GM10266 (cell line): ENCODE measurements around the gene ASPHD2.

ENCODE experiments used
- DNase-seq: peaks from one replicate; pipeline ENCODE4 v3.0.0; 2012; ENCODE audit errors: extremely low spot score
- TF ChIP-seq, protein P1 (sequence below): IDR thresholded peaks from 2 replicates; pipeline ENCODE4 v1.5.1; 2012; ENCODE audit warnings: mild to moderate bottlenecking, low read depth; ENCODE audit not compliant: control insufficient read depth, insufficient read depth; ENCODE audit errors: missing control alignments

The ASPHD2 gene

DNA sequence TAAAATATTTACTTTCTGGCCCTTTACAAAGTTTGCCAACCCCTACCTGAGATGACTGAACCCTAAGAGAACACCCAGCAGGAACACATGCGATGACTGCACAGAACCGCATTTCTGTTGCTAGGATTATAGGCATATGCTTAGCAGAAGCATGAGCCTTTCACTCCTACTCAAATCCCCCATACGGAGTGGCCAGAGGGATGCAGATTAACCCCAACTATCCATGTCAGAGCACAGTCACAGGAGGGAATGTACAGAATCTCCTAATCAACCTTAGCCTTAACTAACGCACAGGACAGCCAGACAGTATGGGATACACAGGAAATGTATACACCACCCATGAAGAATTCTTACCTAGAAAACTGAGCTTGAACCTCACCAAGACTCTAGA lies 48.3 kb downstream of the ASPHD2 start:
- TF ChIP-seq, protein P1, sequence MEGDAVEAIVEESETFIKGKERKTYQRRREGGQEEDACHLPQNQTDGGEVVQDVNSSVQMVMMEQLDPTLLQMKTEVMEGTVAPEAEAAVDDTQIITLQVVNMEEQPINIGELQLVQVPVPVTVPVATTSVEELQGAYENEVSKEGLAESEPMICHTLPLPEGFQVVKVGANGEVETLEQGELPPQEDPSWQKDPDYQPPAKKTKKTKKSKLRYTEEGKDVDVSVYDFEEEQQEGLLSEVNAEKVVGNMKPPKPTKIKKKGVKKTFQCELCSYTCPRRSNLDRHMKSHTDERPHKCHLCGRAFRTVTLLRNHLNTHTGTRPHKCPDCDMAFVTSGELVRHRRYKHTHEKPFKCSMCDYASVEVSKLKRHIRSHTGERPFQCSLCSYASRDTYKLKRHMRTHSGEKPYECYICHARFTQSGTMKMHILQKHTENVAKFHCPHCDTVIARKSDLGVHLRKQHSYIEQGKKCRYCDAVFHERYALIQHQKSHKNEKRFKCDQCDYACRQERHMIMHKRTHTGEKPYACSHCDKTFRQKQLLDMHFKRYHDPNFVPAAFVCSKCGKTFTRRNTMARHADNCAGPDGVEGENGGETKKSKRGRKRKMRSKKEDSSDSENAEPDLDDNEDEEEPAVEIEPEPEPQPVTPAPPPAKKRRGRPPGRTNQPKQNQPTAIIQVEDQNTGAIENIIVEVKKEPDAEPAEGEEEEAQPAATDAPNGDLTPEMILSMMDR, result no peak

DNA sequence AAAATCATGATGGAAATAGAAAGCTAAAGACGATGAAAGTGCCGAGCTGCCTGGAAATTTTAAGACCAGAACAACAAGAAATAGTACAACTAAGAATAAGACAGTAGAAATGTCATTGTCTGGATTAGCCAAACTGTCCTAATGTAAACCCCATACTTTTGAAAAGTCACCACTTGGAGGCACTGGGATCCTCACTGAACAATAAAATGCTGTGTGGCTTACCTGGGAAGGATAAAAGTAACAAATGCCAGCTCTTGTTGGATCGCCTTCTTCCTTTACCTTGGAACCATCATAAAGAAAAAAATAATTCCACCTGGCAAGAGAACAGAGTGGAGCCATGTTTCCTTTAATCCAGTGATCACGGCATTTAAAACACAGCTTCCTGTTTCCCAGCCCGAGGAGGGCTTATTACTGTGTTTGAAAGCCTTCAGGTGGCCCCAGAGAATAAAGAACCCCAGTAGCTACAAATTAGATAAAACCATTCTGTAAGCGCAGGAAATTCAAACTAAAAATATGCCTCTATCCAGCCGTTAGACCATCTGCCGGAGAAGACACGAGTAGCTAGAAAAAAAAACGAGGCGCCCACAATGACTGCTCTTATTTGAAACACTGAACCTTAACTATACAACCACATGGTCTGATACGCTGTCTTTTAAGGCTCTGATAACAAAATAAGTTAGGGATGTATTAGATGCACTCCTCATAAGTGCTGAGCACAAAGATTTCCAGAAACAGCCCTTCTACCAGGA lies 50.2 kb downstream of the ASPHD2 start:
- TF ChIP-seq, protein P1, result no peak
- no peak for DNase-seq

More for the DNA sequence above, 48.3 kb downstream of the ASPHD2 start:
- DNase-seq, result no peak

DNA sequence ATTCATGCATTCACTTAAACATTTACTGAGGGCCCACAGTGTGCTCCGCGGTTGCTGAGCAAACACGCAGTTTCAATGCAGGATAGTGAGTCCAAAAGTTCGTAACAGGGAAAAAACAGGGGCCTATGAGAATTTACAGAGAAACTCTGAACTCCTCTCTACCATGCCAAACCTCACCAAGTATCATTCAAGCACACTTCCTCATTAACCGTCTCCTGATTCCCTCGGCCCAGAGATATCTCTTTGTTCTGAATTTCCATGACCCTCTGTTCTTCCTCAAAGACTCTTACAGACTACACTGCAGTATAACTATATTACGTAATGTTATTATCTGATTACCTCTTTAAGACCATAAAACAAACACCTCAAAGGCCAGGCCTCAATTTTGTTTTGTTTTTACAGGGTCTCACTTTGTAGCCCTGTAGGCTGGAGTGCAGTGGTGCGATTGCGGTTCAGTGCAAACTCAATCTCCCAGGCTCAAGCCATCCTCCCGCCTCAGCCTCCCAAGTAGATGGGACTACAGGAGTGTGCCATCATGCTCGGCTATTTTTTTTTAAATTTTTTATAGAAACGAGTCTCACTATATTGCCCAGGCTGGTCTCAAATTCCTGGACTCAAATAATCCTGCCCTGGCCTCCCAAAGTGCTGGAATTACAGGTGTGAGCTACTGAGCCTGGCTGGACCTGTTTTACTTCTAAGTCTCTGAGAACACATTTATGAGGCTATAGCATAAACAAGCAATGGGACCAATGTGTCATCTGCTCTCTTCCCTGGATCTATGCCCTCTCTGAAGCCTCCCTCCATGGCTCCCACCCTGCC lies 50.9 kb downstream of the ASPHD2 start:
- DNase-seq, result no peak
- TF ChIP-seq, protein P1, result no peak

DNA sequence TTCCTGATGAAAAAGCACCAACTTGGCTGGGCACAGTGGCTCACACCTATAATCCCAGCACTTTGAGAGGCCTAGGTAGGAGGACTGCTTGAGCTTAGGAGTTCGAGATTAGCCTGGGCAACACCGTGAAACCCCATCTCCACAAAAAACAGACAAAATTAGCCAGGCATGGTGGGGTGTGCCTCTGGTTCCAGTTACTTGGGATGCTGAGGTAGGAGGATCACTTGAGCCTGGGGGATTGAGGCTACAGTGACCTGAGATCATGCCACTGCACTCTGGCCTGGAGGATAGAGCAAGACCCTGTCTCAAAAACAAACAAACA lies 51.5 kb downstream of the ASPHD2 start:
- TF ChIP-seq, protein P1, result no peak
- no peak for DNase-seq

DNA sequence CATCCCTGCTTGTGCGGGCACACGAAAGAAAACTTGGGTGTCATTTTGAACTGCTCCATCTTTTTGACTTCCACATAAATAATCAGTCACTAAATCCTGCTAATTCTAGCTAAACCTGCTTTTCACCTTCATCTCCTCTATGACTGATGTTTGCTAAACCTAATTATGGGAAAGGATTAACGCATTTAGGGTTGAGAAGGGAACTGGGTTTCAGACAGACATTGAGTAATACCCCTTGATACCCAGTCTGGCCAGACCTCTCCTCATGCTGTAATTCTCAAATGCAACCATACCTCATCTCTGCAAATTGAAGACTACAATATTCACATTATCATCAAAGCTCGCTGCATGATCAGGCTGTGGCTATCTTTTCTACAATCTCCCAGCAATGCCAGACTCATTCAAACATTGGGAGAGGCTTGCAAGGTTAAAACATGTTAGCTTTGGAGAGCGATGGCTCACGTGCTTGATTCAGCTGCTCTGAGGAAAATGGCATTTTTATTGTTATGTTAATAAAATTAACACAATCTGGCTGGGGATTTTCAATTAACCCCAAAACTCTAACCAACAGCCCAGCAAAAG lies 52.1 kb downstream of the ASPHD2 start:
- DNase-seq, result no peak
- TF ChIP-seq, protein P1, result no peak

DNA sequence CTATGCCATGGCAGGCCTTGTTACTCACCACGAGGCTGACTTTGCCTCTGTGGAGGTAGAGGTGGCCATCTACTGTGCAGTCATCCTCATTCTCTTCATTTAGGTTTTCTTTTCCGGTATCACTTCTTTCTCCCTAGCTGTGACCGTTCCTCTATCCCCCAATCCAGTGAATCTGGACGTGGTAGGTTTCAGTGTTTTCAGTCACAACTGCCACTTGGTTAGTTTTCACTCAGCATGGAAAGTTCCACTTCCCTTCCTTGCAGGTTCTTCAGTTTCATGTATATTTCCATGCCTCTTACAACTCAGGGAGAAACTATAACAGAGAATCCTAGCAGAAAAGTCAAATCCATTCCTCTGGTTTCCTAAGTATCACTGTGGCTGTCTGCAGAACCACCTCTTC lies 52.6 kb downstream of the ASPHD2 start:
- TF ChIP-seq, protein P1, result no peak
- no peak for DNase-seq
